IPS DF 4.7 (cell line): ENCODE measurements around the gene MRPL36.
"Not testable (repeated sequence)": the region's sequence is repeated elsewhere in the genome, so short reads cannot be mapped to it uniquely, and the experiment has no call there.

Source experiments
- DNase-seq: peaks from one replicate; pipeline ENCODE4 v3.0.0-alpha.2; 2013; ENCODE audit warnings: low spot score; ENCODE audit errors: extremely low read depth

MRPL36 gene

GRCh38 chr5:1815881-1816292 lies 16.2 kb upstream of the MRPL36 start:
- DNase-seq = no peak

GRCh38 chr5:1815071-1815786 lies 15.6 kb upstream of the MRPL36 start:
- DNase-seq = no peak

- no peak for DNase-seq
Measured at GRCh38 chr5:1814183-1815020, 14.8 kb upstream of the MRPL36 start.

GRCh38 chr5:1810581-1811101 lies 11.0 kb upstream of the MRPL36 start:
- DNase-seq = no peak

GRCh38 chr5:1809416-1810035 lies 9.9 kb upstream of the MRPL36 start:
- DNase-seq = no peak

GRCh38 chr5:1808439-1808838 lies 8.8 kb upstream of the MRPL36 start:
- no peak for DNase-seq

- DNase-seq = no peak
Measured at GRCh38 chr5:1807451-1808185, 8.0 kb upstream of the MRPL36 start.

GRCh38 chr5:1806974-1807373 lies 7.3 kb upstream of the MRPL36 start:
- DNase-seq = no peak

- DNase-seq = no peak
Measured at GRCh38 chr5:1806199-1806598, 6.6 kb upstream of the MRPL36 start.

GRCh38 chr5:1805736-1806135 lies 6.1 kb upstream of the MRPL36 start:
- no peak for DNase-seq

- DNase-seq = no peak
Measured at GRCh38 chr5:1805326-1805725, 5.7 kb upstream of the MRPL36 start.

GRCh38 chr5:1804001-1804690 lies 4.5 kb upstream of the MRPL36 start:
- DNase-seq = no peak

GRCh38 chr5:1803192-1803591 lies 3.6 kb upstream of the MRPL36 start:
- no peak for DNase-seq

- DNase-seq = no peak
Measured at GRCh38 chr5:1801967-1802295, 2.3 kb upstream of the MRPL36 start.

GRCh38 chr5:1801222-1801966 lies 1.8 kb upstream of the MRPL36 start, which contains the start of gene NDUFS6:
Gene NDUFS6 (plus strand): TSS chr5:1801407. CDS start chr5:1801418, 11 bp downstream.
- DNase-seq = no peak

- DNase-seq = no peak
Measured at GRCh38 chr5:1800472-1801221, 1.0 kb upstream of the MRPL36 start.

GRCh38 chr5:1799110-1799601 lies 481 bp downstream of the MRPL36 start:
- DNase-seq = no peak

- not testable (repeated sequence) for DNase-seq
Measured at GRCh38 chr5:1798589-1798988, 1.0 kb downstream of the MRPL36 start.

- no peak for DNase-seq
Measured at GRCh38 chr5:1797855-1798254, 1.8 kb downstream of the MRPL36 start.
